HG03060 (cell line): ENCODE data around the gene PPP2R5C.
"Not testable (repeated sequence)": the region's sequence is repeated elsewhere in the genome, so short reads cannot be mapped to it uniquely, and the experiment has no call there.

Experiments used
- ATAC-seq: cut with Tn5 transposase; IDR thresholded peaks from one replicate; pipeline ENCODE4 v1.9.1; 2021; ENCODE audit warnings: low read depth, moderate number of reproducible peaks; ENCODE audit not compliant: unreplicated experiment

PPP2R5C gene

DNA sequence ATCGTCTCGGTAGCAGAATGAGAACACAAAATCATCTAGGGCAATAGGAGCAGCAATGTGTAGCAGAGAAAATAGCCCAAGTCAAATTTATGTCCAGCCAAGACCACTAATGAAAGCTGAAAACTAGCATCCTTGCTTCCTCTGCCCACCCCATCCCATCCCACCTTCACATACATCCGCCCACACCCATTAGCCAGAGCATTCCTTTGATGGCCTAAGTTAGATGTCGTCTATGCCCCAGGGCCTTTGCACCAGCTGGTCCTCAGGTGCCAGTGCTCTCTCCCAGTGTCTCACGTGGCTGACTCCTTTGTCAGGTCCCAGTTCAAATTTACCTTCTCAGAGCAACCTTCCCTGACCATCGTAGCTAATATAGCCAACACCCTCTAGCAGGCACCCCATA lies 17.8 kb upstream of the PPP2R5C start:
- no peak for ATAC-seq

DNA sequence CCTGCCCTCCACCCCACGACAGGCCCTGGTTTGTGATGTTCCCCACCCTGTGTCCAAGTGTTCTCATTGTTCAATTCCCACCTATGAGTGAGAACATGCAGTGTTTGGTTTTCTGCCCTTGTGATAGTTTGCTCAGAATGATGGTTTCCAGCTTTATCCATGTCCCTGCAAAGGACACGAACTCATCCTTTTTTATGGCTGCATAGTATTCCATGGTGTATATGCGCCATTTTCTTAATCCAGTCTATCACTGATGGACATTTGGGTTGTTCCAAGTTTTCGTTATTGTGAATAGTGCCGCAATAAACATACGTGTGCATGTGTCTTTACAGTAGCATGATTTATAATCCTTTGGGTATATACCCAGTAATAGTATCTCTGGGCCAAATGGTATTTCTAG lies 17.1 kb upstream of the PPP2R5C start:
- ATAC-seq, result not testable (repeated sequence)

DNA sequence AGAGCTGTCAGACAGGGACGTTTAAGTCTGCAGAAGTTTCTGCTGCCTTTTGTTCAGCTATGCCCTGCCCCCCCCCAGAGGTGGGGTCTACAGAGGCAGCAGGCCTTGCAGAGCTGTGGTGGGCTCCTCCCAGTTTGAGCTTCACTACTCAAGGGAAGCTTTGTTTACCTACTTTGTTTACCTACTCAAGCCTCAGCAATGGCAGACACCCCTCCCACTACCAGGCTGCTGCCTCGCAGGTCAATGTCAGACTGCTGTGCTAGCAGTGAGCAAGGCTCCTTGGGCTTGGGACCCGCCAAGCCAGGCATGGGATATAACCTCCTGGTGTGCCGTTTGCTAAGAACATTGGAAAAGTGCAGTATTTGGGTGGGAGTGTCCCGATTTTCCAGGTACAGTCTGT lies 11.8 kb upstream of the PPP2R5C start:
- ATAC-seq, result not testable (repeated sequence)

DNA sequence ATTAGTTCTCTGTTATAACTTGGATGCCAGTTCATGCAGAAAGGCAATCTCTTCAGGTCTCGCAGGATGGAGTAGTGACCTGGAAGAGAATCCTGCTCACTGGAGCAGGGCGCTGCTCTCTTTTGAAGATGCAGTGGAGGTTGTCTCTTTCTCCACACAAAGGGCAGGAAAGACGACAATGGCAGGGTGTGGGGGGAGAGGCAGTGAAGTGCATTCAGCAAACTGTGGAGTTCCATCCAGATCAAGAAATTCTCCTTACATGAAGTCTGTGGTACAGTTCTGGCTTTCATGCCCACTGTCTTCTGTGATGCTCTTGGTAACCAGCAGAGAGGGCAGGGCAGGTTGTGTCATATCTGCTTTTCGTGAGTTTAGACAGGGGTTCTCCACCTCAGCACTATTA lies 6.6 kb upstream of the PPP2R5C start:
- ATAC-seq, result no peak

DNA sequence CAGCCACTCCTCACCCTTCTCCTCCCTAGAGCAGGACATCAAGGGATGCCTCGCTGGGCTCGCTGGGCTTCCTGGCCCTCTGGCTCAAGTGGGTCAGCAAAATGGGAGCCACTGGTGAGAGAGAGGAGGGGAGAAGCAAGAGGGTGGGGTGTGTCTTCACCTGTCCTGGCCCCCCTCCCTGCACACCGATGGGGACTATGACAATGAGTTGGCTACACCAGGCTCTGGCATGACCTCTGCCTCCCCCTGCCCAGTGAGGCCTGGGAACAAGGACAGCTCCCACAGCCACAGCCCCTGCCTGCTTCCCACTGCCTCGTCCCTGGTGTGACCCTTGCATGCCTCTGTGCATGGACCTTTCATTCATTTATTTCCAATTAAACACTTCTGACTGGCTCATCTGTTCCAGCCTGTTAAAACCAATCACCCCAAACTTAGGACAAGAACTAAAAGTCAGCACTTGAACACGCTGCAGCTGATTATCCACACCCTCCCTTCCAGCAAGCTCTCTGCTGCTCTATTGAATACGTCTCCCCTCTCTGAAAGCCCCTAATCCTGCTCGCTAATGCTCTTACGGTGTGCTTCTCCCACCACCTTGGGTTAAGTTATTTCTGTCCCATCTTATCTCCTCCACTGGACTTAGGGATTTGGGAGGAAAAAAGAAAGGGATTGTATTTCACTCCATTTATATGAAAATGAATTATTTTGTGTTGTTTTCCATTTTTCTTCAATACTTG lies 5.8 kb upstream of the PPP2R5C start:
- ATAC-seq, result no peak

DNA sequence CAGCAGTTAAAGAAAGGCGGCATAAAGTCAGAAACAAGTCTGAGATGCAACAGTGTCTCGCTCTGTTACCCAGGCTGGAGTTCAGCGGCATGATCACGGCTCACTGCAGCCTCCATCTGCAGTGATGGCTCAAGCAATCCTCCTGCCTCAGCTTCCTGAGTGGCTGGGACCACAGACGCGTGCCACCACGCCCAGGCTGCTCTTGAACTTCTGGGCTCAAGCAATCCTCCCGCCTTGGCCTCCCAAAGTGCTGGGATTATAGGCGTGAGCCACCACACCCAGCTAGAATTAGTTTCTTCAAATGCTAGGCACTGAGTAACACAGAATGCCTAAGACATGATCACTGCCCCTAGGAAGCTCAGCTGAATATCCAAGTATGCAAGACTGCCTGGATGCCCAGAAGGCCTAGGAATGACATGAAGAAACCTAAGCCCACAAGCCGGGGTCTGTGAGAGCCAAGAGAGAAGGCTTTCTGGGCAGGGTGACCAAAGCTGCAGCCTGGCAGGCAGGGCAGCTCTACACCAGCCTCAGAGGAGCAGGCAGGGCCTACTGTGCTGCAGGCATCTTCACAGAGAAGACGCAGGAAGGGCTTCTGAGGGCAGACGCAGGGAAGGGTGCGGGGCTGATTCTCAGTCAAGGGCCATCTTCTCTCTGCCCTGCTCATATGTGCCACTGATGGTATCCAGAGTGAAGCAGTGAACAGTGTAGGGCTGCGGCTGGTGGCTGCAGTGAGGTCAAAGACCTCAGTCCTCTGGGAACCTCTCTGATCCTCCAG lies 4.3 kb upstream of the PPP2R5C start:
- no peak for ATAC-seq

DNA sequence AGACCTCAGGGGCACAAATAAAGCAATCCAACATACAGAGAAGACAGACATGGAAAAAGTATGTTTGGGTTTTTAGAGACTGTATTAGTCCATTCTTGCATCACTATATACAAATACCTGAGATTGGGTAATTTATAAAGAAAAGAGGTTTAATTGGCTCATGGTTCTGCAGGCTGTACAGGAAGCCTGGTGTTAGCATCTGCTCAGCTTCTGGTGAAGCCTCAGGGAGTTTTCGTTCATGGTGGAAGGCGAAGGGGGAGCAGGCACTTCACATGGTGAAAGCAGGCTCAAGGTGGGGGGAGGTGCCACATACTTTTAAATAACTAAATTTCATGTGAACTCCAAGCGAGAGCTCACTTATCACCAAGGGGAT lies 3.7 kb upstream of the PPP2R5C start:
- no peak for ATAC-seq

DNA sequence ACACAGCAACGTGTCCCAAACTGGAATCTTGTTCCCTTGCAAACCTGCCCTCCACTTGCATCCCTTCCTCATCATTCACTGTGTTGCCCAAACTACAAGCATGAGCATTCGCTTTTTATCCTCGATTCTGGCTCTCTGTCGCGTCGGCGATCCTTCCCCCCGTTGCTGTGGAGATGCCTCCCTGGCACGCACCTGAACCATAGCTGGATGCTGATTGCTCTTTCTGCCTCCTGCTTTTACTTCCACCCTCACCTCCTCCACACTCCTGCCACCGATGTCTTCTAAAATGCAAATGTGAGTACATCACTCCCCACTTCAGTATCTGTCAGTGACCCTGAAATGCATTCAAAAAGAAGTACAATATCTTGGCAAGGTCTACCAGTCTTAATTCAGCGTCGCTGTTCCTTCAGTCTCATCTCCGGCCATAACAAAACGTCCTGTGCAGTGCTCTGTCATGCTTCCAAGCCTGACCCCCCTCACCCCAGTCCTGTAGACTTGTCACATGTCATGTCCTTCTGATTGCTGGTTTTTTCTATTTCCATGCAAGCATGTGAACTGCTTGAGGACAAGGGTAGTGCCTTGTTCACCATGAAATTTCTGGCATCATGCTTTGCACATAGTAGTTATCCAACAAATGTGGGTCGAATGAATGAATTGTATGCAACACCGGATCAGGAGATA lies 2.5 kb upstream of the PPP2R5C start:
- ATAC-seq, result no peak

DNA sequence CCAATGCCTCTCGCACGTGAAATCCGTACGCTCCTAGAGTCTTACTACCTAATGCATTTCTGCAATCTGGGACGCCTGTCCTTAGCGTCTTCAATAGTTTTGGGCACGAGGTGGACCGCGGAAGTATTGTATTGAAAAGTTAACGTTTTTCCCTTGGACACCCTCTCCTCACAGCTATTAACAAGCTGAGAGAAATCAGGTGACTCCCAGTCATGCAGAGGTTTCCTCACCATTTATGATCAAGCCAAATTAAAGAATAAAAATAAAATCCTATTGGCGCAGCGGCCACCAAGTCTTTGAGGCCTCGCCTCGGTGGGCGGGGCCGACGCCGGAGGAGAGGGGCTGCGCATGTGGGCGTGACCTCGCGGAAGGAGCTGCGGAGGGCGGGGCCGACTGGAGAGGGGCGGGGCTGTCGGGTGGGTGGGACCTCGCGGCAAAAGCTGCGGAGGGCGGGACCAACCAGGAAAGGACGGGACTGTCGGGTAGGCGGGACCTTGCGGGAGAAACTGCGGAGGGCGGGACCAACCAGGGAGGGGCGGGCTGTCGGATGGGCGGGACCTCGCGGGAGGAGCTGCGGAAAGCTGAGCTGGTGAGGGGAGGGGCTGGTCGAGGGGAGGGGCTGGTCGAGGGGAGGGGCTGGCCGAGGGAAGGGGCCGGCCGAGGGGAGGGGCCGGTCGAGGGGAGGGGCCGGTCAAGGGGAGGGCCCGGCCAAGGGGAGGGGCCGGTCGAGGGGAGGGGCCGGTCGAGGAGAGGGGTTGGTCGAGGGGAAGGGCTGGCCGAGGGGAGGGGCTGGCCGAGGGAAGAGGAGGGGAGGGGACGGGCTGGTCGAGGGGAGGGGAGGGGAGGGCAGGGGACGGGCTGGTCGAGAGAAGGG lies 1.1 kb upstream of the PPP2R5C start:
- ATAC-seq, result no peak

DNA sequence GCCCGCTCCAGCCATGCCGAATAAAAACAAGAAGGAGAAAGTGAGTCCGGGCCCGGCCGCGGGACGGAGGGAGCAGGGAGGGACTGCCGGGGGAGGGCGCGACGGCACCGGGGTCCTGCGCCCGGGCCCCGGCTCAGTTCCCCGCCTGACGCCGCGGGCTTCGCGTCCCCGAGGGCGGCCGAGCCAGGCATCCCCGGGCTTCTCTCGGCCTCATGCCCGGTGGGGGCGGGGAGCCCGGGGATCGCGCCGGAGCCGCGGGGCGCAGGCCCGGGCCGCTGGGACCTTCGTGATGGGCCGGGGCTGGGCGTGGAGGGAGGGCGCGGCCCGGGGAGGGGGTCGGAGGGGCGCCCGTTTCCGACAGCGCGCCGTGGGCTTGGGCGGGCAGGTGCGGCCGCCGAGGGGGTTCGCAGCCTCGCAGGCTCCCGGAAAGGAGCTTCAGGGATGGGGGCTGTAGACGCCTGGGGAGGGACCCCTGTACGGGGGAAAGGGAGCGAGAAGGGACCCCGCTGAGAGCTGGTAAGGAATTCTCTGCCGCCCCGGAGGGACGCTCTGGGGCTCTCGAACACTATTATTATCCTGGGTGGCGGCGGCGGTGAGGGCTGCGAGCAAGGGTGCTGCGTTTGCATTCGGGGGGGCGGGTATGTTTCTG lies 496 bp downstream of the PPP2R5C start:
- no peak for ATAC-seq

DNA sequence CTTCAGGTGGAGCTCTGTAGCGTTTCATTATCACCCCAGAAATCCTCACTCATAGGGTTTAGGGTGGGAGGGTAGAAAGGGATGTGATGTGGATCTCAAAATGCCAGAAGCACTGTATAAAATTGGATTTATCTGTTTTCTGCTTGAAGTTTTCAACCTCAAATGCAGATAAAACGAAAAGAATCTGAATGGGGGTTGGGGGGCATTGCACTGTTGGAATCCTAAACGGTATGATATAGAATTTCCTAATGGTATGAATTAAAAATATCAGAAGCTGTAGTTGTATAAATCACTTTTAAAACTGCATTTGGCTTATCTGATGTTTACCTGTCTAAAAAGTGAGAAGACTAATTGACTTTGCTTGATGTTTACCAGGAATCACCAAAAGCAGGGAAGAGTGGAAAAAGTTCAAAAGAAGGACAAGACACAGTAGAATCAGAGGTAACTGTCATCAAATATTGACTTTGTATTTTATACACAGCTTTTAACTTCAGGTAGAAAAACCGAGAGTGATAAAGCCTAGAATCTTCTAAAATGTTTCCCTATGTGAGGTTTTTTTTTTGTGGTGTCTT lies 1.1 kb downstream of the PPP2R5C start:
- no peak for ATAC-seq

DNA sequence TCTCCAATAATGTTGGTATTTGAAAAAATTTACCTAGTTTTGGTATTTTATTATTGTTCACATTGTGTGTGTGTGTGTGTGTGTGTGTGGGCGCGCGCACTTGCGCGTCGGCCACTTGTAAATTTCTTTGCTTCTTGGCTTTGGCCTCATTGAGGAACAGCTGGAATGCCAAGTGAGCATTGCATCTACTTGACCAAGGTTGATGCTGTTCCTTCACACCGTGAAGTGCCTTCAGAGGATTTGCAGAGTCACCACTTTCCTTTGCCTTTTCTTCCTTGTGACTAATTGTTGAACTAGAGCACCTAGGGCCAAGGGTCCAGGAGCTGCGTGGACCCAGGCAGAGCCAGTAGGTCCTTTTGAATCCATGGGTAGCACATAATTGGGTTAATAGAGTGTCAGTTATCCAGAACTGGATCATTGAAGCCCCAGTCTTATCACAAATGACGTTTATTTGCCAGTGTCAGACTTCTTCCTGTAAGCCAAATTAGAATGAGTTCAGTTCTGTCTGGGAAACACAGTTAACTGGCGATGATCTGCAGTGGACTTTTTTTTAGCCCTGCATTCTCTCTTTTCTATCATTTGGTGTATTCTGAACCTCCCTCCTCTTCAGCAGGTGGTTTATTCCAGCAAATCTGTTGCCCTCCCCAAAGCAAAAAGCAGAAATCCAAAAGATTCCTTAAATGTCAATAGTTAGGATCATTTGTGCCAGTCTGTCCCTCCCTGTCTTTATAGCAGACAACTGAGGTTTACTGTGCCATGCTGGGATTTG lies 2.6 kb downstream of the PPP2R5C start:
- ATAC-seq, result no peak

DNA sequence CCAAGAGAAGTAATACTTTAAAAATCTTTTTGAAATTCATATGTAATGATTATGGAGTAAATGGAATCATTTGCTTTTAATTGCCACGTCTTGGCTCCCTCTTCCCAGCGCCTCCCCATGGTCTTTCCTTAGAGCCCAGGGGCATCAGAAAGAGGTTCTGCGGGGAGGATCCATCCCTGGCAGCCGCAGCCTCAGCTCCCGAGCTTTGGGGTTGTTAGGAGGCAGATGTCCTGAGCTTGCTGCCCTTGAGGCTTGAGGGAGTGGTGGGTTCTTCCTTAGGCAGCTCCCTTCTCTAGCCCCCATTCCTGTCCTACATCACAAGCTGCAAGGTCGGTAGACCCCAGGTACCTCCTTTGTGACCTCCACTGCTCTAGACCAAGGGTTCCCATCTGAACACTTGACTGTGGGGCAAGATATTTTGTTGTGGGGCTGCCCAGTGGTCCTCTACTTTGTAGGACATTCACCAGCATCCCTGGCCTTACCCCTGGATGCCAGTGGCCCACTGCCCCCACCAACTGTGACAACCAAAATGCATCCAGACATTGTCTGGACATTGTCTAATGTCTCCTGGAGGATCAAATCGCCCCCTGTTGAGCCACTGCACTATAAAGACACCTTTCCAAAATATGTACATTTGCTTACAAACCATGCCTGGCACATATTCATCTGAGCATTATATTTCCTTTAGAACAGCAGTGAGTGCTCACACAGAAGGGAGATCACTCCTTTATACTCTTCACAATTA lies 6.3 kb downstream of the PPP2R5C start:
- ATAC-seq, result no peak

DNA sequence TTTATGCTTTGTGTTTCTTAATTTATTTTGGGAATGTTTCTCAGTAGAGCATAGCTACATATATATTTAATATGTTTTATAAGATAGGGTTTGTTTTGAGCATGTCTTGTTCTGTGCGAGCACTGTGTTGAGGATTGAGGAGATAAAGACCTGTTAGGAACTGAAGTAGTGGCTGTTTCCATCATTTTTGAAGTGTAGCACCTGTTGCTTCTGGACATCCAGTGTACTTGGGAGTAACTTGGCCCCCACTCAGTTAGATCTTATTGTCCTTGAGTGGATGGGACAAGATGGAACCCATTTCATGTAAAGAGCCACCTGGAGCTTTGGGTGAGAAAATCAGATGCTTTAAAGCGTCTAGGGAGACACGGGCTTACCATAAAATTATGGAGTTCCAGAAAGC lies 8.7 kb downstream of the PPP2R5C start:
- ATAC-seq, result no peak

DNA sequence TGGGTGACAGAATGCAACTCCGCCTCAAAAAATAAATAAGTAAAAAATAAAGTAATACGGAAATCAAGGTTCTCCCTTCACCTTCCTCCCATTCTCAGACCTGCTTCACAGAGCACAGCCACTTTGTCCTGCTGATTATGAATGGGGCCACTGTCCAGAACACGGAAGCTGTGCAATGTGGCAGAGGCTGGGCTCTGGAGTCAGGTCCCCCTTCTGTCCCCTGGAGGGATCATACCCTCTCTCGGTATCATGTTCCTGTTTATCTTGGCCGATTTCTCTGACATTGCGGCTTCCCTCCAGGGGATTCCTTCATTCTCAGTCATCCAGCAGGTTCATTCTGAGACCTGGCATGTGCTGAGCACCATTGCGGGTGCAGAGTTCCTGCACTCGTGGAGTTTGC lies 11.3 kb downstream of the PPP2R5C start:
- ATAC-seq, result no peak

DNA sequence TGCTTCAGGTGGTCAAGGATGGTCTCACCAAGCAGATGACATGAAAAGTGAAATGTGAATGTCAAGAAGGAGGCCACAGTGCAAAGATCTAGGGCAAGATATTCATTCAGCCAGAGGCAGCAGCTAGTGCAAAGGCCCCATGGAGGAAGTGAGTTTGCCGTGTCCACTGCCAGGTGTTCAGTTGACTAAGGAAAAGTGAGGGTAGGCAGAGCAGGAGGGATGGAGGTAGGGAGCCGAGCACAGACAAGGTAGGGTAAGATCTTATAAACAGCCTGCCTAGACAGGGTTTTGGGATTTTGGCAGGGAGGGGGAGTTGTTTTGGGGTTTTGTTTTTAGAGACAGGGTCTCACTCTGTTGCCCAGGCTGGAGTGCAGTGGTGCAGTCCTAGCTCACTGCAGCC lies 11.9 kb downstream of the PPP2R5C start:
- ATAC-seq, result no peak

DNA sequence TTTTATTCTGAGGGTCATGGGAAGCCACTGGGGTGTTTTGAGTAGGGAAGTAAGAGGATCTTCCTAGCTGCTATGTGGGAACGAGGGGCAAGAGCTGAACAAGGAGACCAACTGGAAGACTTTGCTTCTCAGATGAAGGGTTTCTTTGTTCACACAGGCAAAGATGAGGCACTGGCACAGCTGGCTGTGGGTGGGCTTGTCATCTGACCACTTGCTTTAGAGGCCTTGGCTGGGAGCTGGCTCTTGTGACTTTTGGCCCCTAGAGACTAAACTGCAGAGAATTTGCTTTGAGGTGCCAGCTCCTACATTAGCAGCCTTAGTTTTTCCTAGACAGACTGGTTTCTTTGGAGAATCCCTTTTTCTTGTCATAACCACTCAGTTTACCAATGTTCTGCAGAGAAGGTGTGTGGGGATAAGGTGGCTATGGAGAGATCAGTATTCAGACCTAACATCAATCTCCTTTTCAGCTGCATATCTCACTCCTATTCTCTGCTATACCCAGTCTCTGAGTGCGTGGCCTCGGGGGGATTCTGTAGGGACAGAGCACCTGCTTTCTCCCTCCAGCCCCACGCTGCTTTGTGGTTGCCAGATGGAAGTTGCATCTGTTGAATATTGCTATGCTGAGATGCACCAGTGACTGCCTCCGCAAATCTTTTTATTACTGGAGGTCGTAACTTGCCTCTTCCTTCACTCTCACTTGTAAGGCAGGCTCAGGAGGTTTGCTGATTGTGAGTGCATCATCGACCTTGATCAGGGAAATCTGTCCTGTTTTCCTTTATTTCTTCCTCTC lies 12.7 kb downstream of the PPP2R5C start:
- no peak for ATAC-seq

DNA sequence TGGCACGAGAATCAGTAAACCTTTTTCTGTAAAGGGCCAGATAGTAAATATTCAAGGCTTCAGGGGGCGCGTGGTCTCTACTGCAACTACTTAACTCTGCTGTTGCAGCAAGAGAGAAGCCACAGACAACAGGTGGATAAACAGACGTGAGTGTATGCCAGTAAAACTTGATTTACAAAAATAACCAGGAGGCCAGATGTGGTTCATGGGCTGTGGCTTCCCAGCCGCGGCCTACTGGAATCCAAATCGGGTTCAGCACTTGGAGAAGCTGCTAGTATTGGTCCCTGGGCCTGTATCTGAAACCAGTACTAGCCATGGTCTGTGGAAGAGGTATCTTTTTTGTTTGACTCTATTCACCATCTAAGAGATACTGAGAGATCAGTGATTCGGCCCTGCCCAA lies 13.3 kb downstream of the PPP2R5C start:
- no peak for ATAC-seq
